ENCODE measurements around the gene ADNP2.

The ADNP2 gene, protein sequence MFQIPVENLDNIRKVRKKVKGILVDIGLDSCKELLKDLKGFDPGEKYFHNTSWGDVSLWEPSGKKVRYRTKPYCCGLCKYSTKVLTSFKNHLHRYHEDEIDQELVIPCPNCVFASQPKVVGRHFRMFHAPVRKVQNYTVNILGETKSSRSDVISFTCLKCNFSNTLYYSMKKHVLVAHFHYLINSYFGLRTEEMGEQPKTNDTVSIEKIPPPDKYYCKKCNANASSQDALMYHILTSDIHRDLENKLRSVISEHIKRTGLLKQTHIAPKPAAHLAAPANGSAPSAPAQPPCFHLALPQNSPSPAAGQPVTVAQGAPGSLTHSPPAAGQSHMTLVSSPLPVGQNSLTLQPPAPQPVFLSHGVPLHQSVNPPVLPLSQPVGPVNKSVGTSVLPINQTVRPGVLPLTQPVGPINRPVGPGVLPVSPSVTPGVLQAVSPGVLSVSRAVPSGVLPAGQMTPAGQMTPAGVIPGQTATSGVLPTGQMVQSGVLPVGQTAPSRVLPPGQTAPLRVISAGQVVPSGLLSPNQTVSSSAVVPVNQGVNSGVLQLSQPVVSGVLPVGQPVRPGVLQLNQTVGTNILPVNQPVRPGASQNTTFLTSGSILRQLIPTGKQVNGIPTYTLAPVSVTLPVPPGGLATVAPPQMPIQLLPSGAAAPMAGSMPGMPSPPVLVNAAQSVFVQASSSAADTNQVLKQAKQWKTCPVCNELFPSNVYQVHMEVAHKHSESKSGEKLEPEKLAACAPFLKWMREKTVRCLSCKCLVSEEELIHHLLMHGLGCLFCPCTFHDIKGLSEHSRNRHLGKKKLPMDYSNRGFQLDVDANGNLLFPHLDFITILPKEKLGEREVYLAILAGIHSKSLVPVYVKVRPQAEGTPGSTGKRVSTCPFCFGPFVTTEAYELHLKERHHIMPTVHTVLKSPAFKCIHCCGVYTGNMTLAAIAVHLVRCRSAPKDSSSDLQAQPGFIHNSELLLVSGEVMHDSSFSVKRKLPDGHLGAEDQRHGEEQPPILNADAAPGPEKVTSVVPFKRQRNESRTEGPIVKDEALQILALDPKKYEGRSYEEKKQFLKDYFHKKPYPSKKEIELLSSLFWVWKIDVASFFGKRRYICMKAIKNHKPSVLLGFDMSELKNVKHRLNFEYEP

DNA sequence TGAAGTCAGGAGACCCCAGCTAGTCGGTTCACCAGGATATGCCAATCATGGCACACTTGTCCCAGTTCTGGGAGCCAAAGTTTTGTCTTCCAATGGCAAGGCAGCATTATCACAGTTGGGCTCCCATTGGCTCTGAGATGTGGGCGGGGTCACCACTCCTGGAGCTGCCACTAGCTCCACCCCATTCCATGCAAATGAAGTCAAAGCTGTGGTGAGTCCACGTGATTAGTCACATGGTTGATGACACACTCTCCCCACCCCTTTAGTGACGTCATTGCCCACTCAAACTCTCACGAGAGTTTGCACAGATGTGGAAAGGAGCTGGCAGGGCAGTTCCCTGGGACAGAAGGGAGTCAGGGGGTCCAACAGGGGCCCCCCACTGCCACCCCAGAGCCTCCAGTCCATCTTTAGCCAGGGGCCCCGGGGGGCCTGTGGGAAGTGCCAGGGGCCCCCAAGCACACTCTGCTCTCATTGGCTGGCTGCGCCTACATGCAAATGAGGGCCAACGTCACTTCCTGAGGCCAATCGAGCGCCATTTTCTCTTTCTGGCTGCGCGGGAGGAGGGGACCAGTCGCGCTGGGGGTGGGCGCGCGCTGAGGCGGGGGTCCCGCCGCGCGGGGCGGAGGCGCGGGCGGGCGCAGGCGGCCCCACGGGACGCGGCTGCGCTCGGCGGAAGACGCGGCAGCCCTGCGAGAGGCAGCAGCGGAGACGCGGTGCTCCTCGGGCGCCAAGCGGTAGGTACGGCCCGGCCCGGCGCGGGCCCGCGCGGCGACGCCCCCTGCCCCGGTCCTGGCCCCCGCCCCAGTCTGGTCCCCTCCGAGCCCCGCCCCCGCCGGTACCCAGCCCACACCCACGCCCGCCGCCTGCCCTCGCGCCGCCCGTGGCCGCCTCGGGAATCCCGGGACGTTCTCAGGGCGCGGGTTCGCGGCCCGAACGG is at the start of gene ADNP2:
Gene ADNP2 (plus strand): TSS at position 524 of the 937 bp plus-strand sequence. CDS start 8,281 bp downstream, outside the sequence.
- peak; percentile 86 for DNase-seq

DNA sequence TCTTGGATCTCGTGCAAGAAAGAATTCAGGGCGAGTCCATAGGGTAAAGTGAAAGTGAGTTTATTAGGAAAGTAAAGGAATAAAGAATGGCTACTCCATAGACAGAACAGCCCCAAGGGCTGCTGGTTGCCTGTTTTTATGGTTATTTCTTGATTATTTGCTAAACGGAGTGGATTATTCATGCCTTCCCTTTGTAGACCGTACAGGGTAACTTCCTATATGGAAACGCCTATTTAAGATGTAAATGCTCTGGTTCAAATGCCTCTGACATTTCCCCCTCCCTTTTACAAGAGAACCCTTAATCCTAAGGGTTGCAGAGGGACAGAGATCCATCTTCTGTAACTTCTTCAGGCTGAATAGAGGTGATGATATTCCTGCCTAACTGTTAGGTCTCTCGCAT is 49.1 kb upstream of the ADNP2 start:
- DNase-seq = no peak

DNA sequence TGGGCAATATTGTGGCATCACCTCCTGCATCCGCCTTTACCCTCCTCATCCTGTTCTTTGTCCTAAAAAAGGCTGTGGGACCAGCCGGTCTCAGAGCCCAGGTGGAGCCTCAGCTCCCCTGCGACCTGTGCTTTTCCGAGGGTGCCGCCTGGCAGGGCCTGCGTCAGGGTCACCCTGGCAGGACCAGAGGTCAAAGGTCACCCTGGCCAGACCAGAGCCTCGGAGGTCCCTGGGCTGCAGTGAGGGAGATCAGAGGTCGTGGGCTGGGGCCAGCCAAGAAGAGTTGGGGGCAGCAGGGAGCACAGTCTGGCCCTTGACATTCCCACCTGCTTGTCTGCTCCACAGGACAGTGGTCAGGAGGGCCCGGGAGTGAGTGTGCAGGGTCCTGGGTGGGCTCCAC is 43.4 kb upstream of the ADNP2 start:
- DNase-seq = no peak

DNA sequence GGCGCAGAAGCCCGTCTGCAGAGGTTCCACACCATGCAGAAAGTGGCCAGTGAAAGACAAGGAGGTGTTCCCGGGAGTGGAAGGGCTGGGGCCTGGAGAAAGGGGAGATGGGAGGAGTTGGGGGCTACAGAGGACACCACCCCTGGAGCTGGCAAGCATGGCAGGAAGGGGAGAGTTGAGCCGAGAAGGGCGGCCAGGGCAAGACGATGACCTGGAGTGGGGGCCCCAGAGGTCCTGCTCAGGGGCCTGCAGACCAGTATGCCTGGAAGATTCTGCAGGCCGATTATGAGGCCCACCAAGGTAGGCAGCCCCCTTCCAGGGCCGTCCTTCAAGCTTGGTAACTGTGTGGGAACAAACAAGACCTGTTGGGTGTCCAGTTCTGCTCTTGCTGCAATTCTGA is 41.7 kb upstream of the ADNP2 start:
- no peak for DNase-seq

DNA sequence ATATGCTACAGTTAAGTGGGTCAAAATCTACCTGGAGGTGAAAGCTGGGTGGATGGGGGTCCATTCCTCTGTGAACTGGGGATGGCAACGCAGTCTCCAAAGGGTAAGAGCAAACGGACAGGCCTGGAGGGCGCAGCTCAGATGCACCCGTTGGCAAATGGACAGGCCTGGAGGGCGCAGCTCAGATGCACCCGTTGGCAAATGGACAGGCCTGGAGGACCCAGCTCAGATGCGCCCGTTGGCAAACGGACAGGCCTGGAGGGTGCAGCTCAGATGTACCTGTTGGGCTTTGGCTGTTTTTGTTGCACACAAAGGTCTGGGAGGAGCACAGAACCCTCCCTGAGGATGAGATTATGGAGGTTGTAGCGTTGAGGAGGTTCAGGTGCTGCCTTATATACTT is 41.2 kb upstream of the ADNP2 start:
- no peak for DNase-seq

DNA sequence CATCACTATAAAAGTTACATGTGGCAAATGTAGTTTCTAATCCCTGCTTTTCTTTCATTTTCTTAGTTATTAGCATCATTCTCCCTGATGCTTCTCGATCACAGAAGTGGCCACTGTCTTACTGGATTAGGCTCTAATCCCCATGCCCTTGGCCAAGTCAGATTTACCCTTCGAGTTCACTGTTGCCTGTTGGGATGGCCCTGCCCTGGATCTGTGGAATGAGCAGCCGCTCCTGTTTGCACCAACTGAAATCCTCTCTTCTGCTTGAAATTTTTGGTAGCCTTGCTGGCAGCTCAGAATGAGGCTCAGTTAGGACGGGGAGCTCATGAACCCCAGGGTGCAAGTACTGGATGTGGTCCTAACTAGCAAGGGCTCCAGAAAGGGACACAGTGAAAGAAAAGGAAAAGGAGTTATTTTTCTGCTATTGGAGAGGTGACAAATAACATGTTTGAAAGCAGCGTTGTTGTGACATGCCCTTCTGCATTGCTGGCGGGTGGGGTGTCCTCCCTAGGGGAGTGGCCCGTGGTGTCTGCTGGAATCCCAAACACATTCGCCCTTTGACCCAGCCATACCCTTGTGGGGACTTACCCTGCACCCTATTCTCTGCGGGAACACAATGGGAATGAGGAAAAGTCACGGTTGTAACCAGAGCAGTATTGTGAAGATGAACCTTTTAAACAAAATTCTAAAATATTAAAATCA is 40.3 kb upstream of the ADNP2 start:
- no peak for DNase-seq

DNA sequence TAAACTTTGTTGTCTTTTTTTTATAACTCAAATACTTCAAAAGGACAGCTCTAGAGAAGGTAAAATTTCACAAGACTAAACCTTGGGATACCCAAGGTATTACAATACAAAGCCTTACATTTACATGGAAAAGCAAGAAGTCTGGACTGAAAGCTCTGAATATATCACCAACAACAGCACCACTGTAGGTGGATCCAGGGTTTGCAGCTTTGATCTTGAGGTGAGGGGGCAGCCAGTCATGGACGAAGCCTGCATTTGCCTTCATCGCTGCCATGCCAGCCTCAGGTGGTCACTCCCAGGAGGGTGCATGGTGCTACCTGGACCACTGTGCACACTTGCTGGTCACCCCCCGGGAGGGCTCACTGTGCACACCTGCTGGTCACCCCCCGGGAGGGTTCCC is 38.2 kb upstream of the ADNP2 start:
- DNase-seq = no peak

DNA sequence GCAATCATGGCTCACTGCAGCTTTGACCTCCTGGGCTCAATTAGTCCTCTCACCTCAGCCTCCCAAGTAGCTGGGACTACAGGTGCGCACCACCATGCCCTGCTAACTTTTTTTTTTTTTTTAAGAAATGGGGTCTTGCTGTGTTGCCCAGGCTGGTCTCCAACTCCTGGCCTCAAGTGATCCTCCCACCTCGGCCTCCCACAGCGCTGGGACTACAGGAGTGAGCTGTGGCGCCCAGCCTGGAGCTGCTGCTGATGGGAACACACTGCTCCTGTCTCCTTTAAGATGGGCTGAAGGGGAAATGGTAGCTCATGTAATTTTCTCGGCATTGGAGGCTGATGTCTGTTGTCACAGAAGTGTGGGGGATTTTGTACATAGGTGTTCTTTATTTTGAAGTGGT is 34.9 kb upstream of the ADNP2 start:
- DNase-seq = no peak

DNA sequence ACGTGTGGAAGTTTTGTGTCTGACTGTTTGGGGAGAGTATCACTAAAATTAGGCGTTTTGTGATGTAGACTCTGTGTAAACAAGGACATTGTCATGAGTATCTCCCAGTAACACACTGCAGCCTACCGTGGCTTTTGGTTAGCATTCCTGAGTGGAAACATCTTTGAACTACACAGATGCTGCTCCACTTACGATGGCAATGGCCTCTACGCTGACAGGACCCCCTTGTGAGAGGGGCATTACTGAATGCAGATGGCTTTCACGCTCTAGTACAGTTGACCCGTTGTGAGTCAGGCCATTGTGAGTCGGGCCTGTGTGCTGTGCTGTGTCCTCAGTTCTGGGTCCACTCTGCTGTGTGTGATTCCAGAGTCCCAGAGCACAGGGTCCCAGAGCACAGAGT is 34.4 kb upstream of the ADNP2 start:
- DNase-seq = no peak

DNA sequence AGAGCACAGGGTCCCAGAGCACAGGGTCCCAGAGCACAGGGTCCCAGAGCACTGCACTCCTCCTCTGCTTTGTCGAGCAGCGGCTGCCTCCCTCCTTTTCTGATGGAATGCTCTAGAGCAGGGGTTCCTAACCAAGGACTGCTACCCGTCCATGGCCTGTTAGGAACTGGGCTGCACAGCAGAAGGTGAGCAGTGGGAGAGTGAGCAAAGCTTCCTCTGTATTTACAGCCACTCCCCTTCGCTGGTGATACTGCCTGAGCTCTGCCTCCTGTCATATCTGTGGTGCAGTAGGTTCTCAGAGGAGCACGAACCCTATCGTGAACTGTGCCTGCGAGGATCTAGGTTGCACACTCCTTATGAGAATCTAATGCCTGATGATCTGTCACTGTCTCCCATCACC is 33.1 kb upstream of the ADNP2 start:
- DNase-seq = no peak

DNA sequence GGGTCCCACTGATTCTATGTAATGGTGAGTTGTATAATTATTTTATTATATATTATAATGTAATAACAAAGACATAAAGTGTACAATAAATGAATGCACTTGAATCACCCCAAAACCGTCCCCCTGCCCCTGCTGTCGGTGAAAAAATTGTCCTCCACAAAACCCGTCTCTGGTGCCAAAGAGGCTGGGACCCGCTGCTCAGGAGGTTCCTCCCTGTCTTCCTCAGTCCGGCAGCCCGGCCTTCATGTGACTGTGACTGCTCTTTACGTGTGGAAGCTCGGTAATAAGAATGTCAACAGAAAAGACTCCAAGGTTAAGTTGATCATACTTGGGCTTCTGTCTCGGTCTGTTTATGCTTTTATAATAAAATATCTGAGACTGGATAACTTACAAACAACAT is 32.7 kb upstream of the ADNP2 start:
- no peak for DNase-seq

DNA sequence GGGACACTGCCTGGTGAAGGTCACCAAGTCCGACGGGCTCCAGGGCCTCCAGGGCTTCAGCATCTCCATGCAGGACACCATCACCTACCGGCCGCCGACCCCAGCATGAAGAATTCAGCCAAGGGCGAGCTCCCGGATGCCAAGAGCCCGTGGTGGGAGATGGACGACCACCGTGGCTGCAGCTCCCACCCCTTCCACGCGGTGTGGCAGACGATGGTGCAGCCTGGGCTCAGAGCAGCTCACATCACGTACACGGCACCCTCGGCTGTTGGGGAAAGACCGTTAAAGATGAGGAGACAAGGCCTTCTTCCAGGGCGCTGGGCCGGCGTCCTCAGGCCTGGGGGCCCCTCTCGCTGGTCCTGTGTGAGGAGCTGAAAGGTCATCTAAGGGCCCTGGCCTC is 31.2 kb upstream of the ADNP2 start:
- no peak for DNase-seq

DNA sequence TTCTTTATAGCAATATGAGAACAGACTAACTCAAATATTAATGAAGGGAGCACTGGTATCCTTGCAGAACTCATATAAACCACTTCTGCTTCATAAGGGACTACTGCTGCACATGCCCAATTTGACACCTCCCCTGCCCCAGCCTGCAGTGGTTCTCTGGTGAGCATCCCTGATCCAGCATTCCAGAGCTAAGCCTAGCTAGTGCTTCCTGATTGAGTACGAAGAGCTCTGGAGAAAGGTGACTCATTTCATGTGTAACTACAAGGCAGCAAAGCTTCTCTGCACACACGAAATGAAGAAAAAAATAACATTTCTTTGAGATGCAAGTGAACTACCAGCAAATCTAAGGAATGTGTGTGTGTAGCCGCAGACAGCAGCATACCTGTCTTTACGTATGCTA is 22.8 kb upstream of the ADNP2 start:
- no peak for DNase-seq

DNA sequence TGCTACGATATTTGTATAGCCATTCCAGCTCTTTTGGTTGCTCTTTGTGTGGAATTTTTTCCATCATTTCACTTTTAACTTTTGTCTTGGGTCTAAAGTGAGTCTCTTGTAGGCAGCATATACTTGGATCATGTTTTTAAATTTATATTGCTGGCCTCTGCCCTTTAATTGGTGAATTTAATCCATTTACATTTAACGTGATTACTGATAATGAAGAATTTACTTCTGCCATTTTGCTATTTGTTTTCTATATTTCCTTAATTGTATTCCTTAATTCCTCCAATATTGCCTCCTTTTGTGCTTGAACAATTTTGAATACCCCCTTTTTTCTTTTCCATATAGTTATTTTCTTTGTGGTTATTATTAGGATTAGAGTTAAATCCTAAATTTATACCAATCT is 21.0 kb upstream of the ADNP2 start:
- DNase-seq = no peak

DNA sequence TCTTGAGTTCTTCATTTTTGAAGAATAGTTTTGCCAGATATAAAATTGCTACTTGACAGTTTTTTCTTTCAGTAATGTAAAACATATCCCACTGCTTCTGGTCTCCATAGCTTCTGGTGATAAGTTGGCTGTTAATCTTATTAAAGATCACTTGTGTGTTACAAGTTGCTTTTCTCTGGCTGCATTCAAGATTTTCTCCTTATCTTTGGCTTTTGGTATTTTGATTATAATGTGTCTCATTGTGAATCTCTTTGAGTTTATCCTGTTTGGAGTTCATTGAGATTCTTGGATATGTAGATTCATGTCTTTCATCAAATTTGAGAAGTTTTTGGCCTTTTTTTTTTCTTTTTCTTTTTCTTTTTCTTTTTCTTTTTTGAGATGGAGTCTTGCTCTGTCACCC is 20.2 kb upstream of the ADNP2 start:
- DNase-seq = no peak

DNA sequence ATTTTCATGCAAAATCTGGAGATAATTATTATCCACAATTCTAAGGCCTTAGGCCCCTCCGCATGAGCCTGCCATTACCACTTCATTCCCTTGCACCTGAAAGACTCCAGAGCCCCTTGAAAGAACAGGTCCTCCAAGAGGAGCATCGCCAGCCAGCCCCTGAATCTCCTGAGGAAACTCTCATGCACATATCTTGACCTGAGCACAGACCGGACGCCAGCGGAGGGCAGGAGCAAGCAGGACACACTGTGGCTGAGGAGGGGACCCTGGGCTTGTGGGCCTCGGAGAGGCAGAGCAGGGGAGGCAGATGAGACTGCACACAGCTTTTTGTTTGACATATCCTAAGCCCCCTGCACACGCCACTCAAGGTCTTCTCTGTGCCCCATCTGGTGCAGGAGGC is 13.6 kb upstream of the ADNP2 start:
- no peak for DNase-seq

DNA sequence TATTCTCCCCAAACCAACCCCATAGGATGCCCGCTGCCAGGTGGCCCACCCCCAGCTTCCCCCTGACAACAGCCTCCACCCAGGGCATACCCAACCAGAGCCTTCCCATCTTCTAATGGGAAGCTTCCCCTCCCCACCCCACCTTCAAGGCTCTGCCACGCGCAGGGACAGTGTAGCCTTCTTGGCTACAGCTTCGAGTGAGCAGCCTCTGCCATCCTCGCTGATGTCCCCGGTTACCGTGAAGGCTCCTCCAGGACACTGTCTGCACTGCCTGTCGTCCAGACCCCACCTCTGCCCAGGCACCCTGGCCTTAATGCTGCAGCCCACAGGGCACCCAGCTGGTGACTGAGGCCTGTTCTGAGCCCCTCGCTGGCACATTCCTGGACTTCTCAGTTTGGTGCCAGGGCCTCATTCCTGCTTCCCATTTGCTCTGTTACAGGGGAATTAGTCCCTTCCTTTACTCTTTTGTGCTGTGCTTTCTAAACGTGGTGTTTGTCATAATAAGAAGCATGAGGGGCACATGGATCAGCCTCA is 13.0 kb upstream of the ADNP2 start:
- DNase-seq = no peak

DNA sequence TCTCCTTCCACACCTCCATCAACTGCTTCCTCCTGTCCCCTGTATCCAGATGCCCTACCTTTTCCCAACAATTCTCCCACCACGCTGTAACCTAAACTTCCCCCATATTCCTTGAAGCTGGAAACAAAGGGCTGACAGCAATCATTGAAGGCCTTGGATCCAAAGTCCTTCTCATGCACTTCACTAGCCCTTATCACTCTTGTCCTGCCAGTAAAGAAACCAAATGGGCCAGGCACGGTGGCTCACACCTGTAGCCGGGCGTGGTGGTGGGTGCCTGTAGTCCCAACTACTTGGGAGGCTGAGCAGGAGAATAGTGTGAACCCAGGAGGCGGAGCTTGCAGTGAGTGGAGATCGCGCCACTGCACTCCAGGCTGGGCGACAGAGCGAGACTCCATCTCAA is 11.9 kb upstream of the ADNP2 start:
- no peak for DNase-seq

DNA sequence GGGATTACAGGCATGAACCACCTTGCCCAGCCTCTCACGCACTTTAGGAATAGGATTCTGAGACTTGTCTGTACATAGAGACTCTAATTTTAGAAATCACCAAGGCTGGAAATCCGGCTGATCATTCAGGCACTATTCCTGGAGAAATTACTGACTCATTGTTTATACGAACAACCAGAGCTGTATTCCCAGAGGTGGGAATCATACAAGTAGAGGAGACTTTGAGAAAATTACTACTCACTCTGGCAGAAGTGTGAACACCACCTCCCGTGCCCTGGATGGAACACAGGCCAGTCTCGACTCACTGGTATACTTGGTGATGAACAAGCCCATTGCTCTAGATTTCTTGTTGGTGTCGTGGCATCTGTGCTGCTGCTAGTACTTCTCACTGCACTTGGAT is 5.8 kb upstream of the ADNP2 start:
- DNase-seq = no peak

DNA sequence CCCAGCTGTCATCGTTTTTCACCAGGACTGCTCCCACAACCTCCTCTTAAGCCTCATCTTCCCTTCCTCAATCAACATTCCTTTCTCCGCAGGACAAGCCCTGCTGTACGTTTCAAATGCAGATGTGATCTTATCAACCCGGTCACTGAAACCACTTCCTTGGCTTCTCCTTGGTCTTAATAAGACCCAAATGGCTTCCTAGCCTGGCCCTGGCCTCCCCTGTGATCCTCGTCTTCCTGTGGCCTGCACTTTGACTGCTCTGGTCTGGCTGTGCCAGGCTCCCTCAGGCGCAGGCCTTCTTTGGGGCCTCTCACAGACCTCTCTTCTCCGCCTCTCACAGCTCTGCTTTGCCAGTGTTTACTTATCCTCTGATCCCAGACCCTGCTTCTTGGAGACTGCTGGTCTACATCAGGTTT is 4.7 kb upstream of the ADNP2 start:
- no peak for DNase-seq

DNA sequence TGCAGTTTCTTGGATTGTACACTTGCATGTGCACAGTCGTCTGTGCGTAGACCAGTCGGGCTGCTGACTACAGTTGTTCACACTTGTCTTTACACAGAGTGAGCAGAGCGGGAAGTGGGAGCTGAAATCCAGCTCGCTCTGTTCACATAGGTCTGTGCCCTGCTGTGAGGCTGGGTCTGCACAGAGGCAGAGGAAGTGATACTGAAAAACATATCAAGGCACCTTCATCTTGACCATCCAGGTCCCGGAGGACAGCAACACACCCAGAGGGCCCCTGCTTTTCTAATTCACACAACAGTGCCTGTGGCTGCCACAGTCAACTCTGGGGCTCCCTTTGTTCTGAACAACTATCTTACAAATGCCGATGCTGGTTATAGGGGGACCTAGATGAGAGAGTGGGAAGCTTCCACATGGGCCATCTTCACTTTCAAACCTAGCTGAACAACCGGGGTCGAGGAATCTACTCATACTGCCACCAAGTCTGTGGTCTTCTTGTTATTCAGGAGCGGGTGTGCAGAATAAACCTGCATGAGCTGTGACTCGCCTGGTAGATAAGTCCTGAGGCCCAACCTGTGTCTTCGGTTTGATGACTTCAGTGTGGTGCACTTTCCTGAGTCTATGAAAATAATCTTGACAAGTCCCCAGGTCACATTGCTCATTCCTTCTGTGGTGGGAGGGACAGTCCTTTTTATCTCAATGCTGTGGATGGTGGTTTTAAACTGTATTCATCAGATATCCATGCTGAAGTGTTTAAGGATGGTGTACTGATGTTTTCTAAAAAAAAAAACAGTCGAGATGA is 3.5 kb upstream of the ADNP2 start:
- DNase-seq = no peak
